Heart left ventricle (tissue), 16 donors: ENCODE data around the gene ASH1L. TPM values are rescaled to one million over a fixed set of nuclear protein-coding genes. Genes with fewer than 3 reads are reported as not detected.

Experiments
- ATAC-seq, 4 donors: fragments of 200-7000 bp; cut with Tn5 transposase; one replicate each; pipeline ENCODE4 v1.9.1; 2020 to 2022; ENCODE audit warnings: moderate library complexity in 4 of 4, mild to moderate bottlenecking in 3 of 4, moderate number of reproducible peaks in 1 of 4
- DNase-seq, 5 donors: peaks; one replicate each; pipeline ENCODE4 v3.0.0-alpha.2; 2020
- H3K27ac ChIP-seq, 12 donors: fragments of 200-600 bp; sonication (generic) in 4 of 12; one replicate each; pipeline versions ENCODE4 v1.5.0 to v1.8.0; 2016 to 2022; ENCODE audit warnings: mild to moderate bottlenecking in 2 of 12
- H3K27me3 ChIP-seq, 9 donors: fragments of 200-600 bp; sonication (generic) in 2 of 9; one replicate each; pipeline versions ENCODE4 v1.5.1 to v1.8.0; 2016 to 2022; ENCODE audit warnings: mild to moderate bottlenecking in 3 of 9
- H3K36me3 ChIP-seq, 9 donors: fragments of 200-600 bp; sonication (generic) in 2 of 9; one replicate each; pipeline versions ENCODE4 v1.5.0 to v1.8.0; 2018 to 2022; ENCODE audit warnings: mild to moderate bottlenecking in 2 of 9
- H3K4me1 ChIP-seq, 12 donors: fragments of 200-600 bp; sonication (generic) in 4 of 12; one replicate each; pipeline versions ENCODE4 v1.5.0 to v1.8.0; 2016 to 2022; ENCODE audit warnings: mild to moderate bottlenecking in 3 of 12
- H3K4me3 ChIP-seq, 12 donors: fragments of 200-600 bp; sonication (generic) in 4 of 12; one replicate each; pipeline versions ENCODE4 v1.5.0 to v1.8.0; 2017 to 2022; ENCODE audit warnings: mild to moderate bottlenecking in 9 of 12, moderate library complexity in 4 of 12
- H3K9me3 ChIP-seq, 12 donors: fragments of 200-600 bp; sonication (generic) in 4 of 12; one replicate each; pipeline versions ENCODE4 v1.5.0 to v1.8.0; 2016 to 2022; ENCODE audit warnings: mild to moderate bottlenecking in 1 of 12
- CTCF ChIP-seq, 12 donors: fragments of 200-600 bp; sonication (generic) in 4 of 12; IDR thresholded peaks; one replicate each; pipeline versions ENCODE4 v1.5.0 to v1.8.0; 2018 to 2022; ENCODE audit warnings: antibody characterized with exemption in 12 of 12, mild to moderate bottlenecking in 5 of 12
- POLR2A ChIP-seq, 2 donors: fragments of 450-650 bp; IDR thresholded peaks; one replicate each; pipeline ENCODE4 v1.6.1; 2017; ENCODE audit warnings: antibody characterized with exemption in 2 of 2, mild to moderate bottlenecking in 2 of 2, moderate library complexity in 2 of 2
- WGBS, 4 donors: extraction: QIAGEN DNeasy Blood & Tissue Kit in 2 of 4; methylation state at CpG; one replicate each; pipeline versions ENCODE4 v1.1.5 to v1.1.7; 2013 to 2018; 5-methylcytosine and 5-hydroxymethylcytosine counted together
- intact Hi-C, 10 donors: fragments of 100-400 bp; cut with DNase I; formaldehyde crosslinking; loops; one replicate each; pipeline versions ENCODE4 v1.11.1 to v1.14.2; 2022
- polyA plus RNA-seq, 2 donors: library from polyadenylated mRNA; stranded (reverse); fragments of 200-250 nt; gene quantifications; one replicate each; pipeline ENCODE4 v1.2.3, GENCODE V29; 2013
- total RNA-seq, 9 donors: library from RNA; depleted of rRNA in 2 of 9; stranded (reverse); fragments of >200 nt in 2 of 9; fragmentation: NEBNext Ultra II Directional in 3 of 9; extraction: Animal tissue kit (Norgen Biotek cat#: 25700) in 3 of 9; gene quantifications; one replicate each; pipeline versions ENCODE4 v1.1.0 to v1.2.4, GENCODE V29; 2016 to 2023
- donor health status: ischemic (EF 13 %, LVEDD 7.1; RV severe dilation, severe dysfunction).
- donor health status: healthy with polysubstance abuse.
- donor health status: DM: no; HTN: yes; CAD: no.
- donor health status: DM: no; HTN: no; CAD: no.
- donor health status: ischemic (EF 25% LVEDD 6.9; RV normal size, moderate dysfunction).
- donor health status: ischemic (EF 25% LVEDD 5.7; RV mildly dilated, moderate dysfunction).
- donor health status: healthy.
- donor health status: DM: yes; HTN: yes; CAD: no.
- donor health status: ischemic (EF 35%, LVEDD 5.7; RV mildly dilated, moderate dysfunction).
- donor health status: nonischemic (EF 11% LVEDD 7.7; RV severe dilation, severe dysfunction).
- donor health status: DM: yes; HTN: yes; CAD: no.
- donor health status: PGD.
- donor health status: ischemic (EF 29% LVEDD 5.4; RV normal size, mild dysfunction).
- donor health status: nonischemic (EF 23%, LVEDD 6.1; RV moderate dilation, normal function).

The ASH1L gene
- total and polyA plus RNA-seq, 11 donors: 9.3 to 56.0 (median 43.7) TPM

- no peaks in the 10 kb centered on the region for H3K9me3 ChIP-seq
- no peak for TF ChIP-seq CTCF (IDR thresholded peaks at IDR 0.05)
- TF ChIP-seq POLR2A (IDR thresholded peaks at IDR 0.05): no peak
- ATAC-seq (no peak), DNase-seq (no peak)
- no peaks in the 10 kb centered on the region for H3K27me3 ChIP-seq
- peaks cover 0 to 52% (median 46%) of the 10 kb centered on the region in 9 donors for H3K36me3 ChIP-seq
- H3K4me1 ChIP-seq: peaks cover 6 to 38% (median 23%) of the 10 kb centered on the region in 12 donors
- H3K4me3 ChIP-seq: no peak overlapping the region
- intact Hi-C loops: loop anchor here in 1 of 10 donors (10.0 kb wide), 1 partner anchor 239 kb away; the partner anchor contains the start of gene ASH1L
- WGBS, 4 donors: 89 to 94% (median 90%) methylated on average over 6 of the region's 6 CpGs
- H3K27ac ChIP-seq: peak overlapping the region in 1 of 12 donors; percentile 99
Observed at GRCh38 chr1:155326020-155326526, 236.5 kb downstream of the ASH1L start.

- Histone ChIP-seq H3K4me1 (peaks cover 6 to 43% (median 25%) of the 10 kb centered on the region in 12 donors), H3K27ac (peak overlapping the region in 5 of 12 donors; percentile 92 to 99 (median 95)), H3K9me3 (no peaks in the 10 kb centered on the region), H3K27me3 (no peaks in the 10 kb centered on the region), H3K36me3 (peaks cover 0 to 47% (median 41%) of the 10 kb centered on the region in 9 donors), H3K4me3 (peak overlapping the region in 7 of 12 donors; percentile 64 to 90 (median 79))
- ATAC-seq: no peak
- no peak for DNase-seq
- 68 to 83% (median 75%) methylated on average over 4 to 6 of the region's 6 CpGs for WGBS, 4 donors
- TF ChIP-seq POLR2A (IDR thresholded peaks at IDR 0.05): no peak
- no peak for TF ChIP-seq CTCF (IDR thresholded peaks at IDR 0.05)
- intact Hi-C loops: loop anchor here in 2 of 10 donors (2.0 to 10.0 kb wide), 2 partner anchors 177 to 239 kb away; partner anchors contain the start of gene ASH1L (in 1 of the 2)
Observed at GRCh38 chr1:155325603-155325893, 237.1 kb downstream of the ASH1L start.

- WGBS, 4 donors: 9 to 20% (median 16%) methylated on average over 24 to 59 of the region's 59 CpGs
- Histone ChIP-seq H3K4me3 (peak overlapping the region; percentile 53 to 93 (median 80)), H3K36me3 (peaks cover 0 to 41% (median 35%) of the 10 kb centered on the region in 9 donors), H3K27ac (peak overlapping the region in 11 of 12 donors; percentile 92 to 99 (median 95)), H3K9me3 (no peaks in the 10 kb centered on the region), H3K4me1 (peaks cover 6 to 49% (median 30%) of the 10 kb centered on the region in 12 donors), H3K27me3 (no peaks in the 10 kb centered on the region)
- intact Hi-C loops: loop anchor here in 9 of 10 donors (1.0 to 10.0 kb wide), 9 partner anchors 48 to 267 kb away; partner anchors contain the start of genes HCN3 (in 6 of the 9), ASH1L (in 2 of the 9), CLK2 (in 1 of the 9) and MTX1 (in 1 of the 9)
- DNase-seq (peak; percentile 43 to 80 (median 64)), ATAC-seq (no peak)
- no peak for TF ChIP-seq POLR2A (IDR thresholded peaks at IDR 0.05)
- peak in 7 of 12 donors; percentile 6 to 41 (median 19) for TF ChIP-seq CTCF (IDR thresholded peaks at IDR 0.05)
Observed at GRCh38 chr1:155324717-155325602, 237.6 kb downstream of the ASH1L start.
